Sigmoid colon (tissue), 4 donors: ENCODE results near the gene COLEC11.

ENCODE experiments used
- POLR2AphosphoS5 ChIP-seq, 4 donors: sonication (generic); formaldehyde crosslinking; IDR thresholded peaks; one replicate each; pipeline ENCODE4 v1.6.1; 2017; ENCODE audit warnings: antibody characterized with exemption in 4 of 4
- TF ChIP-seq, protein P1 (sequence below), 4 experiments: fragments of 450-650 bp in 3 of 4; fragments of 200-600 bp in 1 of 4; IDR thresholded peaks; one replicate each; pipeline ENCODE4 v1.5.1; 2016 to 2019; ENCODE audit warnings: antibody characterized with exemption in 4 of 4, mild to moderate bottlenecking in 3 of 4, moderate library complexity in 2 of 4

DNA sequence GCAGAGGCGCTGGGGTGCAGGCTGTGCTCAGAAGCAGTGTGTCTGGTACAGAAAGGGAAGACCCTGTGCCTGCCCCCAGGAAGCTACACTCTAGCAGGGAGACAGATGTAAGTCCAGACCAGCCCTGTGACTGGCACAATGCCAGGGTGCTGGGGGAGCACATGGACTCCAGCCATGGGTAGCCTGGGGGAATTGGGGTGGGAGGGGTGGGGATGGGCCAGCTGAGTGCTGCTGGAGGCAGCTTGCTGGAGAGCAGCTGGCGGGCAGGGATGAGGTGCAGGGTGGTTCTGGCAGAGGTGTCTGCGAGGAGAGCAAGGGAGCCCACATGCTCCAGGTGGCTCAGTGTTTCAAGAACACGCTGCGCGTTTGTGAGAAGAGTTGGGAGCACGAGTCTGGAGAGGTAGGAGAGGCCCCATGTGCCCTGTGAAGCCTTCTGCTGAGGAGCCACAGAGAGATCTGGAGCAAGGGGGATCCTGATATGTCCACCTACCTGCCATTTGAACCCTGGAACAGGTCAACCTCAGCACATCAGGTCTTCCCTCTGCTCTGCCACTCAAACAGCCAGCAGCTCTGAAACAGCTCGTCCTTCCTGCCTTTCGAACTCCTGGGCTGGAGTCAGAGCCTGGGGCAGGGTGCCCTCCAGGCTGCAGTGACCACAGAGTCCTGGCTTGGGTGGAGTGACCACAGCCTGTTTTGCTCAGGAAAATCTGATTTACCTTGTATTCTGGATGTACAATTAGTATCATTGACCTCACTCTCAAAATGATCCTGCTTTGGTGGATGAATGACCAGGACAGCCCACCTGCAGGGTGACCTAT, 78.2 kb downstream of the COLEC11 start:
- TF ChIP-seq, protein P1, sequence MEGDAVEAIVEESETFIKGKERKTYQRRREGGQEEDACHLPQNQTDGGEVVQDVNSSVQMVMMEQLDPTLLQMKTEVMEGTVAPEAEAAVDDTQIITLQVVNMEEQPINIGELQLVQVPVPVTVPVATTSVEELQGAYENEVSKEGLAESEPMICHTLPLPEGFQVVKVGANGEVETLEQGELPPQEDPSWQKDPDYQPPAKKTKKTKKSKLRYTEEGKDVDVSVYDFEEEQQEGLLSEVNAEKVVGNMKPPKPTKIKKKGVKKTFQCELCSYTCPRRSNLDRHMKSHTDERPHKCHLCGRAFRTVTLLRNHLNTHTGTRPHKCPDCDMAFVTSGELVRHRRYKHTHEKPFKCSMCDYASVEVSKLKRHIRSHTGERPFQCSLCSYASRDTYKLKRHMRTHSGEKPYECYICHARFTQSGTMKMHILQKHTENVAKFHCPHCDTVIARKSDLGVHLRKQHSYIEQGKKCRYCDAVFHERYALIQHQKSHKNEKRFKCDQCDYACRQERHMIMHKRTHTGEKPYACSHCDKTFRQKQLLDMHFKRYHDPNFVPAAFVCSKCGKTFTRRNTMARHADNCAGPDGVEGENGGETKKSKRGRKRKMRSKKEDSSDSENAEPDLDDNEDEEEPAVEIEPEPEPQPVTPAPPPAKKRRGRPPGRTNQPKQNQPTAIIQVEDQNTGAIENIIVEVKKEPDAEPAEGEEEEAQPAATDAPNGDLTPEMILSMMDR (IDR thresholded peaks at IDR 0.05) = no peak
- TF ChIP-seq POLR2AphosphoS5 (IDR thresholded peaks at IDR 0.05) = no peak
